Esophagus muscularis mucosa (tissue), 4 donors: ENCODE measurements around the gene ENO3. TPM values are rescaled to one million over a fixed set of nuclear protein-coding genes. Genes with fewer than 3 reads are reported as not detected.
"Not testable (repeated sequence)": the region's sequence is repeated elsewhere in the genome, so short reads cannot be mapped to it uniquely, and the experiment has no call there.

Experiments
- DNase-seq: peaks from one replicate; pipeline ENCODE4 v3.0.0-alpha.2; 2017; ENCODE audit errors: extremely low spot score
- H3K27ac ChIP-seq, 4 donors: fragments of 200-600 bp; sonication (generic); replicated peaks in 1 of 4; 1 replicate in 3 of 4; 2 replicates in 1 of 4; pipeline ENCODE4 v1.5.1; 2016 to 2019; ENCODE audit warnings: mild to moderate bottlenecking in 1 of 4
- H3K27me3 ChIP-seq, 4 donors: fragments of 200-600 bp; sonication (generic); one replicate each; pipeline versions ENCODE4 v1.5.1 to v1.6.0; 2016 to 2019
- H3K36me3 ChIP-seq, 4 donors: fragments of 200-600 bp; sonication (generic); one replicate each; pipeline ENCODE4 v1.5.1; 2016 to 2019
- H3K4me1 ChIP-seq, 4 donors: fragments of 200-600 bp; sonication (generic); one replicate each; pipeline ENCODE4 v1.5.1; 2016 to 2019
- H3K4me3 ChIP-seq, 4 donors: fragments of 200-600 bp; sonication (generic); 1 replicate in 2 of 4; 2 replicates in 2 of 4; pipeline ENCODE4 v1.5.1; 2016 to 2019; ENCODE audit warnings: mild to moderate bottlenecking in 4 of 4, moderate library complexity in 1 of 4
- H3K9me3 ChIP-seq, 4 donors: fragments of 200-600 bp; sonication (generic); 1 replicate in 3 of 4; 2 replicates in 1 of 4; pipeline ENCODE4 v1.5.1; 2016 to 2019
- EP300 ChIP-seq: sonication (generic); formaldehyde crosslinking; IDR thresholded peaks from one replicate; pipeline ENCODE4 v1.6.1; 2017; ENCODE audit warnings: antibody characterized with exemption
- POLR2A ChIP-seq: fragments of 450-650 bp; IDR thresholded peaks from one replicate; pipeline ENCODE4 v1.6.1; 2017; ENCODE audit warnings: antibody characterized with exemption, moderate library complexity, mild to moderate bottlenecking, low read depth
- POLR2AphosphoS5 ChIP-seq, 2 donors: sonication (generic); formaldehyde crosslinking; IDR thresholded peaks; one replicate each; pipeline ENCODE4 v1.6.1; 2017; ENCODE audit warnings: antibody characterized with exemption in 2 of 2
- WGBS: methylation state at CpG from one replicate; pipeline ENCODE4 v1.1.5; 2018; 5-methylcytosine and 5-hydroxymethylcytosine counted together
- intact Hi-C: fragments of 100-400 bp; cut with DNase I; formaldehyde crosslinking; loops from one replicate; pipeline ENCODE4 v1.15.1; 2023
- total RNA-seq, 4 donors: library from RNA; depleted of rRNA; stranded (reverse); fragments of >200 nt; gene quantifications; one replicate each; pipeline versions ENCODE4 v1.1.0 to v1.2.1, GENCODE V29; 2016
- TF ChIP-seq, protein P1 (sequence below), 3 experiments: fragments of 200-600 bp in 2 of 3; fragments of 450-650 bp in 1 of 3; sonication (generic) in 2 of 3; IDR thresholded peaks; one replicate each; pipeline ENCODE4 v1.5.1; 2017 to 2019; ENCODE audit warnings: antibody characterized with exemption in 3 of 3, mild to moderate bottlenecking in 2 of 3, moderate library complexity in 1 of 3

The ENO3 gene
- total RNA-seq, 4 donors from 2014 or later: 1.2 to 7.2 (median 2.1) TPM

GRCh38 chr17:4908301-4908700 lies 42.6 kb upstream of the ENO3 start:
- H3K27ac ChIP-seq: peak overlapping the region in 2 of 4 donors; percentile 62
- no peak overlapping the region for H3K4me3 ChIP-seq
- intact Hi-C loops: loop anchor here (5.0 kb wide), 2 partner anchors 79 to 154 kb away; partner anchors contain the start of gene CAMTA2
- H3K9me3 ChIP-seq: no peaks in the 10 kb centered on the region
- peaks cover 0 to 19% (median 3%) of the 10 kb centered on the region in 4 donors for H3K27me3 ChIP-seq
- TF ChIP-seq EP300 (no peak), POLR2A (no peak), POLR2AphosphoS5 (IDR thresholded peaks at IDR 0.05) (no peak)
- TF ChIP-seq, protein P1, sequence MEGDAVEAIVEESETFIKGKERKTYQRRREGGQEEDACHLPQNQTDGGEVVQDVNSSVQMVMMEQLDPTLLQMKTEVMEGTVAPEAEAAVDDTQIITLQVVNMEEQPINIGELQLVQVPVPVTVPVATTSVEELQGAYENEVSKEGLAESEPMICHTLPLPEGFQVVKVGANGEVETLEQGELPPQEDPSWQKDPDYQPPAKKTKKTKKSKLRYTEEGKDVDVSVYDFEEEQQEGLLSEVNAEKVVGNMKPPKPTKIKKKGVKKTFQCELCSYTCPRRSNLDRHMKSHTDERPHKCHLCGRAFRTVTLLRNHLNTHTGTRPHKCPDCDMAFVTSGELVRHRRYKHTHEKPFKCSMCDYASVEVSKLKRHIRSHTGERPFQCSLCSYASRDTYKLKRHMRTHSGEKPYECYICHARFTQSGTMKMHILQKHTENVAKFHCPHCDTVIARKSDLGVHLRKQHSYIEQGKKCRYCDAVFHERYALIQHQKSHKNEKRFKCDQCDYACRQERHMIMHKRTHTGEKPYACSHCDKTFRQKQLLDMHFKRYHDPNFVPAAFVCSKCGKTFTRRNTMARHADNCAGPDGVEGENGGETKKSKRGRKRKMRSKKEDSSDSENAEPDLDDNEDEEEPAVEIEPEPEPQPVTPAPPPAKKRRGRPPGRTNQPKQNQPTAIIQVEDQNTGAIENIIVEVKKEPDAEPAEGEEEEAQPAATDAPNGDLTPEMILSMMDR (IDR thresholded peaks at IDR 0.05): no peak
- peaks cover 5 to 19% (median 12%) of the 10 kb centered on the region in 4 donors for H3K4me1 ChIP-seq
- DNase-seq: no peak
- H3K36me3 ChIP-seq: no peaks in the 10 kb centered on the region
- WGBS: 70% methylated on average over 2 of the region's 10 CpGs

DNA sequence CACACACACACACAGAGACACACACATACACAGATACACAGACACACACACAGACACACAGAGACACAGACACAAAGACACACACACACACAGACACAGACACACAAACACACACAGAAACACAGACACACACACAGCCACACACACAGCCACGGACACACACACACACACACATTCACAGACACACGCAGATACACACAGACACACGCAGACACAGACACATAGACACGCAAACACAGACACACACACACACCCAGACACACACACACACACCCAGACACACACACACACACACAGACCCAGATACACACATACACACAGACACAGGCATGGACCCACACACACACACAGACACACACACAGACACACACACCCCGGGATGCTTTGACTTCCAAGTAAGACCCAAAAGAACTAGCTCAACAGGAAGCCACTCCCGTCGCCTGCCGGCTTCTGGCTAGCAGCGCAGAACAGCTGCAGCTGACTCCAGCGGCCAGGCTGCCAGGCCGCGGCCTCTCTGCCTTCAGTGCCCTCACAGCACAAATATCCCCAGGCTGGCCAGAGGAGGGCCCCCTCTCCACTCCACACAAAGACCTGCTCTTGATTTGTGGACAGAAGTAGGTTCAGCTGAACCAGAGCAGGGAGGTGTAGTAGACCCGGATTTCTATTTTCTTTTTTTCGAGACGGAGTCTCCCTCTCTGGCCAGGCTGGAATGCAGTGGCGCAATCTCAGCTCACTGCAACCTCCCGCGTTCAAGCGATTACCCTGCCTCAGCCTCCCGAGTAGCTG lies 42.0 kb upstream of the ENO3 start:
- H3K27me3 ChIP-seq: peaks cover 0 to 16% (median 3%) of the 10 kb centered on the region in 4 donors
- H3K27ac ChIP-seq: peak overlapping the region; percentile 32 to 62 (median 56)
- H3K36me3 ChIP-seq: no peaks in the 10 kb centered on the region
- TF ChIP-seq POLR2AphosphoS5 (IDR thresholded peaks at IDR 0.05) (peak; percentile 59 to 65), POLR2A (no peak)
- TF ChIP-seq, protein P1 (IDR thresholded peaks at IDR 0.05): peak; percentile 66 to 92 (median 89)
- H3K4me1 ChIP-seq: peaks cover 5 to 16% (median 11%) of the 10 kb centered on the region in 4 donors
- 58% methylated on average over 9 of the region's 20 CpGs for WGBS
- H3K9me3 ChIP-seq: no peaks in the 10 kb centered on the region
- DNase-seq: peak; percentile 96
- H3K4me3 ChIP-seq: peak overlapping the region in 1 of 4 donors; percentile 1
- intact Hi-C loops: loop anchor here (5.0 kb wide), 2 partner anchors 78 to 153 kb away; partner anchors contain the start of gene CAMTA2

DNA sequence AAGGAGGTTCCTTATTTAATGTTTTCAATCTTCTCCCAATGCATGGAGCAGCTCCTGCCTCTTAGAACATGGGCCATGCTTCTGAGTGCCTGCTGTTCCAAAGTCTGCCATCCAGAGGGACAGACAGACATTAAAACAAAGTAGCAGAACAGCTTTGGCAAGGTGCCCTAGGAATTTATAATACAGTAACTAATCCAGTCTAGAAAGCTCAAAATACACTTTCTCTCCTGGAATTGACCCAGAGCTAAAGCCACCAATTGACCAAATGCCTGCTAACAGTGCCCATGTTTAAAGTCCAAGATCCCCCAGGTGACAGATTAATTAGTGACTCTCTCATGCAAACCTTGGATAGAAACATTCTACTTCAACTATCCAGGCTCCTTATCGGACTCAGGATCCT lies 36.9 kb upstream of the ENO3 start:
- Histone ChIP-seq H3K27me3 (no peaks in the 10 kb centered on the region), H3K9me3 (no peaks in the 10 kb centered on the region), H3K27ac (no peak overlapping the region), H3K4me1 (peaks cover 5 to 13% (median 7%) of the 10 kb centered on the region in 4 donors), H3K4me3 (no peak overlapping the region), H3K36me3 (no peaks in the 10 kb centered on the region)
- TF ChIP-seq, protein P1 (IDR thresholded peaks at IDR 0.05): no peak
- TF ChIP-seq POLR2A (no peak), EP300 (no peak), POLR2AphosphoS5 (IDR thresholded peaks at IDR 0.05) (no peak)
- WGBS: 88% methylated on average over 1 of the region's 1 CpG
- intact Hi-C loops: no loop called here
- no peak for DNase-seq

GRCh38 chr17:4914551-4914950 lies 36.4 kb upstream of the ENO3 start:
- DNase-seq, intact Hi-C loops, H3K4me1 ChIP-seq, H3K4me3 ChIP-seq, H3K9me3 ChIP-seq, H3K27me3 ChIP-seq, H3K27ac ChIP-seq, H3K36me3 ChIP-seq: not testable (repeated sequence)
- whole genome bisulfite sequencing: 88% methylated on average over 4 of the region's 4 CpGs

GRCh38 chr17:4919511-4920047 lies 31.3 kb upstream of the ENO3 start:
- intact Hi-C loops: no loop called here
- WGBS: 67% methylated on average over 8 of the region's 8 CpGs

More at GRCh38 chr17:4919511-4920047, 31.3 kb upstream of the ENO3 start:
- H3K27me3 ChIP-seq: no peaks in the 10 kb centered on the region
- no peaks in the 10 kb centered on the region for H3K9me3 ChIP-seq
- no peak overlapping the region for H3K27ac ChIP-seq
- DNase-seq: no peak
- no peaks in the 10 kb centered on the region for H3K36me3 ChIP-seq
- no peak for TF ChIP-seq EP300
- no peak for TF ChIP-seq POLR2A
- no peak for TF ChIP-seq POLR2AphosphoS5 (IDR thresholded peaks at IDR 0.05)
- TF ChIP-seq, protein P1 (IDR thresholded peaks at IDR 0.05): no peak
- H3K4me3 ChIP-seq: no peak overlapping the region
- H3K4me1 ChIP-seq: no peaks in the 10 kb centered on the region
